ENCODE data around the gene PAPPA2.

GRCh38 chr1:176878750-176879536, 416.0 kb downstream of the PAPPA2 start:
- TF ChIP-seq EP300 (IDR thresholded peaks at IDR 0.05; ENCODE audit: borderline replicate concordance) (no peak), MAX (IDR thresholded peaks at IDR 0.05) (no peak), ZBTB7A (IDR thresholded peaks at IDR 0.05; ENCODE audit: low read depth) (no peak), RAD21 (IDR thresholded peaks at IDR 0.05; ENCODE audit: low read depth) (no peak), CEBPB (IDR thresholded peaks at IDR 0.05) (no peak)
- TF ChIP-seq, protein P1, sequence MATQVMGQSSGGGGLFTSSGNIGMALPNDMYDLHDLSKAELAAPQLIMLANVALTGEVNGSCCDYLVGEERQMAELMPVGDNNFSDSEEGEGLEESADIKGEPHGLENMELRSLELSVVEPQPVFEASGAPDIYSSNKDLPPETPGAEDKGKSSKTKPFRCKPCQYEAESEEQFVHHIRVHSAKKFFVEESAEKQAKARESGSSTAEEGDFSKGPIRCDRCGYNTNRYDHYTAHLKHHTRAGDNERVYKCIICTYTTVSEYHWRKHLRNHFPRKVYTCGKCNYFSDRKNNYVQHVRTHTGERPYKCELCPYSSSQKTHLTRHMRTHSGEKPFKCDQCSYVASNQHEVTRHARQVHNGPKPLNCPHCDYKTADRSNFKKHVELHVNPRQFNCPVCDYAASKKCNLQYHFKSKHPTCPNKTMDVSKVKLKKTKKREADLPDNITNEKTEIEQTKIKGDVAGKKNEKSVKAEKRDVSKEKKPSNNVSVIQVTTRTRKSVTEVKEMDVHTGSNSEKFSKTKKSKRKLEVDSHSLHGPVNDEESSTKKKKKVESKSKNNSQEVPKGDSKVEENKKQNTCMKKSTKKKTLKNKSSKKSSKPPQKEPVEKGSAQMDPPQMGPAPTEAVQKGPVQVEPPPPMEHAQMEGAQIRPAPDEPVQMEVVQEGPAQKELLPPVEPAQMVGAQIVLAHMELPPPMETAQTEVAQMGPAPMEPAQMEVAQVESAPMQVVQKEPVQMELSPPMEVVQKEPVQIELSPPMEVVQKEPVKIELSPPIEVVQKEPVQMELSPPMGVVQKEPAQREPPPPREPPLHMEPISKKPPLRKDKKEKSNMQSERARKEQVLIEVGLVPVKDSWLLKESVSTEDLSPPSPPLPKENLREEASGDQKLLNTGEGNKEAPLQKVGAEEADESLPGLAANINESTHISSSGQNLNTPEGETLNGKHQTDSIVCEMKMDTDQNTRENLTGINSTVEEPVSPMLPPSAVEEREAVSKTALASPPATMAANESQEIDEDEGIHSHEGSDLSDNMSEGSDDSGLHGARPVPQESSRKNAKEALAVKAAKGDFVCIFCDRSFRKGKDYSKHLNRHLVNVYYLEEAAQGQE (IDR thresholded peaks at IDR 0.05; ENCODE audit: low read depth) = no peak

Measured in Ishikawa (cell line).